GM23338 (cell line): ENCODE data around the gene HARS1. TPM values are rescaled to one million over a fixed set of nuclear protein-coding genes. Genes with fewer than 3 reads are reported as not detected.

Experiments
- microRNA-seq: library from miRNA; unstranded; fragments of <30 nt; microRNA quantifications from one replicate; pipeline ENCODE4, GENCODE V29; 2017
- polyA plus RNA-seq: library from polyadenylated mRNA; unstranded; fragments of >200 nt; fragmentation: Nextera tagmentation; extraction: Ambion mirVana; gene quantifications from 2 replicates; pipeline ENCODE4 v1.2.1, GENCODE V29; 2016
- small RNA-seq: library from RNA; depleted of rRNA; stranded (forward); fragments of <200 nt; gene quantifications from one replicate; pipeline ENCODE3, GENCODE V24; 2014; ENCODE audit warnings: low replicate concordance
- total RNA-seq: library from RNA; depleted of rRNA; stranded (reverse); fragments of >200 nt; shearing (Covaris generic); gene quantifications from 2 replicates; pipeline ENCODE4 v1.2.3, GENCODE V29; 2014; rRNA removed

The HARS1 gene
- total and polyA plus RNA-seq, 2 experiments from 2014 or later, result 51.6 to 57.8 TPM

Small RNAs within 50 kb of the gene (microRNA-seq; reads per million reads assigned to microRNA genes)
- not detected for gene MIR3655

Small RNAs within 50 kb of the gene (small RNA-seq; reads per million reads assigned to genes)
- gene VTRNA1-1, result 28.8 reads per million, percentile 98 among the genes with 10 or more reads in this experiment
- gene VTRNA1-2, result 1.7 reads per million, percentile 77 among the genes with 10 or more reads in this experiment
- 3.6 reads per million, percentile 90 among the genes with 10 or more reads in this experiment for gene VTRNA1-3

Other genes with a start within 250 kb of the HARS1 start
- 2.4 TPM in 1 of 2 replicates, not detected in the other for gene EIF4EBP3, start 143.7 kb downstream of the HARS1 start, total RNA-seq
- gene EIF4EBP3, start 143.7 kb downstream of the HARS1 start, polyA plus RNA-seq, result 20.2 and 21.5 TPM in 2 replicates
- gene SRA1, start 133.9 kb downstream of the HARS1 start, total RNA-seq, result 29.7 and 38.4 TPM in 2 replicates
- gene SRA1, start 133.9 kb downstream of the HARS1 start, polyA plus RNA-seq, result 67.2 and 74.7 TPM in 2 replicates
- gene APBB3, start 126.8 kb downstream of the HARS1 start, total RNA-seq, result 10.2 and 15.4 TPM in 2 replicates
- 7.7 and 9.0 TPM in 2 replicates for gene APBB3, start 126.8 kb downstream of the HARS1 start, polyA plus RNA-seq
- 34.4 and 39.1 TPM in 2 replicates for gene SLC35A4, start 126.5 kb downstream of the HARS1 start, total RNA-seq
- gene SLC35A4, start 126.5 kb downstream of the HARS1 start, polyA plus RNA-seq, result 17.7 and 19.0 TPM in 2 replicates
- not detected in 2 replicates for gene CD14, start 58.2 kb downstream of the HARS1 start, total RNA-seq
- 0.17 TPM in 1 of 2 replicates, not detected in the other for gene CD14, start 58.2 kb downstream of the HARS1 start, polyA plus RNA-seq
- 19.9 and 37.4 TPM in 2 replicates for gene TMCO6, start 51.9 kb downstream of the HARS1 start, total RNA-seq
- gene TMCO6, start 51.9 kb downstream of the HARS1 start, polyA plus RNA-seq, result 18.7 and 19.0 TPM in 2 replicates
- 48.8 and 55.7 TPM in 2 replicates for gene NDUFA2, start 43.7 kb downstream of the HARS1 start, total RNA-seq
- gene NDUFA2, start 43.7 kb downstream of the HARS1 start, polyA plus RNA-seq, result 292 and 317 TPM in 2 replicates
- gene IK, start 43.5 kb downstream of the HARS1 start, total RNA-seq, result 58.9 and 77.3 TPM in 2 replicates
- 116 and 128 TPM in 2 replicates for gene IK, start 43.5 kb downstream of the HARS1 start, polyA plus RNA-seq
- 18.0 and 22.7 TPM in 2 replicates for gene WDR55, start 26.5 kb downstream of the HARS1 start, total RNA-seq
- 9.3 and 9.6 TPM in 2 replicates for gene WDR55, start 26.5 kb downstream of the HARS1 start, polyA plus RNA-seq
- 15.5 and 22.0 TPM in 2 replicates for gene DND1, start 17.8 kb downstream of the HARS1 start, total RNA-seq
- gene DND1, start 17.8 kb downstream of the HARS1 start, polyA plus RNA-seq, result 7.3 and 8.1 TPM in 2 replicates
- gene HARS2, start 85 bp upstream of the HARS1 start, total RNA-seq, result 21.6 and 29.6 TPM in 2 replicates
- gene HARS2, start 85 bp upstream of the HARS1 start, polyA plus RNA-seq, result 12.7 and 14.4 TPM in 2 replicates
- gene ZMAT2, start 9.1 kb upstream of the HARS1 start, total RNA-seq, result 26.4 and 35.6 TPM in 2 replicates
- gene ZMAT2, start 9.1 kb upstream of the HARS1 start, polyA plus RNA-seq, result 45.1 and 50.6 TPM in 2 replicates
- gene PCDHA1, start 94.8 kb upstream of the HARS1 start, total RNA-seq, result 1.6 and 3.2 TPM in 2 replicates
- gene PCDHA1, start 94.8 kb upstream of the HARS1 start, polyA plus RNA-seq, result 0.52 and 0.81 TPM in 2 replicates
- gene PCDHA2, start 103.5 kb upstream of the HARS1 start, total RNA-seq, result 2.2 and 2.4 TPM in 2 replicates
- 0.99 and 1.3 TPM in 2 replicates for gene PCDHA2, start 103.5 kb upstream of the HARS1 start, polyA plus RNA-seq
- 4.0 TPM in 2 replicates for gene PCDHA3, start 109.7 kb upstream of the HARS1 start, total RNA-seq
- gene PCDHA3, start 109.7 kb upstream of the HARS1 start, polyA plus RNA-seq, result 0.87 and 1.2 TPM in 2 replicates
- gene PCDHA4, start 115.7 kb upstream of the HARS1 start, total RNA-seq, result 9.6 and 12.5 TPM in 2 replicates
- 1.6 and 1.8 TPM in 2 replicates for gene PCDHA4, start 115.7 kb upstream of the HARS1 start, polyA plus RNA-seq
- 1.4 and 3.1 TPM in 2 replicates for gene PCDHA5, start 130.2 kb upstream of the HARS1 start, total RNA-seq
- gene PCDHA5, start 130.2 kb upstream of the HARS1 start, polyA plus RNA-seq, result 0.61 and 0.86 TPM in 2 replicates
- gene PCDHA6, start 136.6 kb upstream of the HARS1 start, total RNA-seq, result 4.6 and 5.2 TPM in 2 replicates
- 2.0 and 2.1 TPM in 2 replicates for gene PCDHA6, start 136.6 kb upstream of the HARS1 start, polyA plus RNA-seq
- 6.9 and 8.7 TPM in 2 replicates for gene PCDHA7, start 142.9 kb upstream of the HARS1 start, total RNA-seq
- 1.3 and 1.7 TPM in 2 replicates for gene PCDHA7, start 142.9 kb upstream of the HARS1 start, polyA plus RNA-seq
- gene PCDHA8, start 149.8 kb upstream of the HARS1 start, total RNA-seq, result 1.4 and 3.1 TPM in 2 replicates
- 0.56 and 0.86 TPM in 2 replicates for gene PCDHA8, start 149.8 kb upstream of the HARS1 start, polyA plus RNA-seq
- 3.2 and 3.3 TPM in 2 replicates for gene PCDHA9, start 157.0 kb upstream of the HARS1 start, total RNA-seq
- 1.1 and 1.6 TPM in 2 replicates for gene PCDHA9, start 157.0 kb upstream of the HARS1 start, polyA plus RNA-seq
- gene PCDHA10, start 164.5 kb upstream of the HARS1 start, total RNA-seq, result 11.6 and 12.2 TPM in 2 replicates
- 3.9 and 4.1 TPM in 2 replicates for gene PCDHA10, start 164.5 kb upstream of the HARS1 start, polyA plus RNA-seq
- gene PCDHA11, start 177.6 kb upstream of the HARS1 start, total RNA-seq, result 22.9 and 26.5 TPM in 2 replicates
- gene PCDHA11, start 177.6 kb upstream of the HARS1 start, polyA plus RNA-seq, result 8.5 and 11.6 TPM in 2 replicates
- gene PCDHA12, start 183.9 kb upstream of the HARS1 start, total RNA-seq, result 12.7 and 17.7 TPM in 2 replicates
- 5.1 and 5.6 TPM in 2 replicates for gene PCDHA12, start 183.9 kb upstream of the HARS1 start, polyA plus RNA-seq
- gene PCDHA13, start 190.8 kb upstream of the HARS1 start, total RNA-seq, result 4.3 and 9.8 TPM in 2 replicates
- gene PCDHA13, start 190.8 kb upstream of the HARS1 start, polyA plus RNA-seq, result 0.59 and 1.2 TPM in 2 replicates
- 9.9 and 12.1 TPM in 2 replicates for gene PCDHAC1, start 234.9 kb upstream of the HARS1 start, total RNA-seq
- gene PCDHAC1, start 234.9 kb upstream of the HARS1 start, polyA plus RNA-seq, result 0.50 and 0.53 TPM in 2 replicates